Spleen (tissue), 7 donors: ENCODE data around the gene SMPDL3B.

ENCODE experiments used
- POLR2A ChIP-seq, 3 donors: fragments of 450-650 bp; IDR thresholded peaks; one replicate each; pipeline ENCODE4 v1.5.1; 2017; ENCODE audit warnings: antibody characterized with exemption in 3 of 3, mild to moderate bottlenecking in 1 of 3
- POLR2AphosphoS5 ChIP-seq, 3 donors: sonication (generic); formaldehyde crosslinking; IDR thresholded peaks; one replicate each; pipeline ENCODE4 v1.5.1; 2017; ENCODE audit warnings: antibody characterized with exemption in 3 of 3
- TF ChIP-seq, protein P1 (sequence below), 11 experiments: fragments of 200-600 bp in 7 of 11; fragments of 450-650 bp in 4 of 11; sonication (generic) in 4 of 11; IDR thresholded peaks in 8 of 11; conservative IDR thresholded peaks in 3 of 11; 1 replicate in 7 of 11; 2 replicates in 4 of 11; pipeline versions ENCODE4 v1.4.0 to v1.8.0; 2016 to 2021; ENCODE audit warnings: antibody characterized with exemption in 11 of 11, inconsistent platforms in 4 of 11, mild to moderate bottlenecking in 1 of 11
- donor health status: DM: no; HTN: no; CAD: no; lungs with moderate emphysema.
- donor health status: DM: no; HTN: no; CAD: no.
- donor health status: DM: no; HTN: no; CAD: no.

DNA sequence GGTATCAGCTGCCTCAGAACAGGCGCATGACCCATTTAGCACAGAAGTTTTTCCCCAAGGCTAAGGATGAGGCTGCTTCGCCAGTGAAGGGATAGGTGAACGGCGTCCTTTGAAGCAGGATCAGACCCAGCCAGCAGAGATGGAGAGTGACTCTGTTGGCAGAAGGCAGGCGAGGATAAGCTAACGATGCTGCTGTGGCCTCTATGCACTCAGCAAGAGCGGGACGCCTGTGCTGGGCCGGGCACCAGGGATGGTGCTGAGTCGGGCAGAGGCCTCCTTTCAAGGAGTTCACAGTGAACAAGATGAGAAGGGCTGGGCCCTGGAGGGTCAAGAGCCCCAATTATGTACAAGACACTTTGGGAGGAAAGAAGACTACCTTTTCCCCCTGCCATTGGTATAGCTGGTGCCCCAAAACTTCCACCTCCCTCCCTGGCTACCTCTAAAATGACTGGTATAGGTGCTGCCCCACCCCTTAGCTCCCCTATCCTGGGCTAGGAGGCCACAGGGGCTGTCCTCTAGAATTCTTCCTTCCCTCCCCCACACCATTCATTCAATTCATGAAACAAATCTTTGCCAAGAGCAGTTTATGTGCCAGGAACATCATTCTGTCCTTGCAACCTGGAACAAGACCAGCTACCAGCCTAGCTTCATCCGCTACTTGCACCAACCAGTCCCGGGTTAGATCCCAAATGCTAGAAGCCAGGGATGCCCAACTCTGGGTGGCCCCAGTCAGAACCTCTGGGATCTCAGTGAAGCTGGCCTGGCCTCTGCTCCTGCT lies 32.5 kb downstream of the SMPDL3B start:
- TF ChIP-seq, protein P1, sequence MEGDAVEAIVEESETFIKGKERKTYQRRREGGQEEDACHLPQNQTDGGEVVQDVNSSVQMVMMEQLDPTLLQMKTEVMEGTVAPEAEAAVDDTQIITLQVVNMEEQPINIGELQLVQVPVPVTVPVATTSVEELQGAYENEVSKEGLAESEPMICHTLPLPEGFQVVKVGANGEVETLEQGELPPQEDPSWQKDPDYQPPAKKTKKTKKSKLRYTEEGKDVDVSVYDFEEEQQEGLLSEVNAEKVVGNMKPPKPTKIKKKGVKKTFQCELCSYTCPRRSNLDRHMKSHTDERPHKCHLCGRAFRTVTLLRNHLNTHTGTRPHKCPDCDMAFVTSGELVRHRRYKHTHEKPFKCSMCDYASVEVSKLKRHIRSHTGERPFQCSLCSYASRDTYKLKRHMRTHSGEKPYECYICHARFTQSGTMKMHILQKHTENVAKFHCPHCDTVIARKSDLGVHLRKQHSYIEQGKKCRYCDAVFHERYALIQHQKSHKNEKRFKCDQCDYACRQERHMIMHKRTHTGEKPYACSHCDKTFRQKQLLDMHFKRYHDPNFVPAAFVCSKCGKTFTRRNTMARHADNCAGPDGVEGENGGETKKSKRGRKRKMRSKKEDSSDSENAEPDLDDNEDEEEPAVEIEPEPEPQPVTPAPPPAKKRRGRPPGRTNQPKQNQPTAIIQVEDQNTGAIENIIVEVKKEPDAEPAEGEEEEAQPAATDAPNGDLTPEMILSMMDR (IDR thresholded peaks at IDR 0.05 in 8 of 11, conservative IDR thresholded peaks at IDR 0.05 in 3 of 11): no peak
- no peak for TF ChIP-seq POLR2AphosphoS5 (IDR thresholded peaks at IDR 0.05)
- TF ChIP-seq POLR2A (IDR thresholded peaks at IDR 0.05): no peak
